SK-N-SH (cell line): Measurements from ENCODE around the gene RASGEF1C.

Source experiments
- CTCF ChIP-seq: fragments of 200-600 bp; sonication (generic); IDR thresholded peaks from 2 replicates; pipeline ENCODE4 v1.6.1; 2017; ENCODE audit warnings: antibody characterized with exemption, mild to moderate bottlenecking, moderate library complexity
- EZH2phosphoT487 ChIP-seq: fragments of 200-600 bp; sonication (generic); IDR thresholded peaks from 2 replicates; pipeline ENCODE4 v1.6.1; 2017; ENCODE audit warnings: low read depth, mixed run types, mild to moderate bottlenecking, antibody characterized with exemption, moderate library complexity, borderline replicate concordance
- NFIC ChIP-seq: IDR thresholded peaks from 2 replicates; pipeline ENCODE4 v1.4.0; 2012; ENCODE audit warnings: borderline replicate concordance
- NRF1 ChIP-seq: IDR thresholded peaks from 2 replicates; pipeline ENCODE4 v1.6.1; 2012; ENCODE audit warnings: low read depth, mild to moderate bottlenecking, low read length
- RCOR1 ChIP-seq: fragments of 150-350 bp; IDR thresholded peaks from 2 replicates; pipeline ENCODE4 v1.6.1; 2017; ENCODE audit warnings: antibody characterized with exemption, low read length
- RFX5 ChIP-seq: IDR thresholded peaks from 2 replicates; pipeline ENCODE4 v1.6.1; 2012; ENCODE audit warnings: mild to moderate bottlenecking, improper control_type of control experiment, low read length

- TF ChIP-seq CTCF (no peak), EZH2phosphoT487 (no peak), RFX5 (no peak), RCOR1 (no peak), NFIC (no peak), NRF1 (no peak)
These were observed 141.0 kb downstream of the RASGEF1C start for GRCh38 chr5:180067986-180068385.
